Activated T-cell treated with anti-CD3 and anti-CD28 coated beads, Interleukin-2, amount 50 U/mL, for 48 hours (primary cell): ENCODE results near the gene IPO13.

Source experiments
- DNase-seq, 2 experiments: peaks; one replicate each; pipeline ENCODE4 v3.0.0-alpha.2; 2020

Gene IPO13

GRCh38 chr1:43946236-43947060, at the start of gene IPO13:
Gene IPO13 (plus strand): TSS chr1:43946950. CDS start chr1:43947601, 651 bp downstream.
- DNase-seq, result peak; percentile 96 to 98

- no peak for DNase-seq
Measured at GRCh38 chr1:43898981-43899380, 47.8 kb upstream of the IPO13 start.

GRCh38 chr1:43900386-43900785, 46.4 kb upstream of the IPO13 start:
- no peak for DNase-seq

GRCh38 chr1:43901196-43901961, 45.4 kb upstream of the IPO13 start:
- DNase-seq, result no peak

- DNase-seq, result no peak
Measured at GRCh38 chr1:43902058-43902831, 44.5 kb upstream of the IPO13 start.

- no peak for DNase-seq
Measured at GRCh38 chr1:43904660-43905551, 41.8 kb upstream of the IPO13 start.

GRCh38 chr1:43908226-43908625, 38.5 kb upstream of the IPO13 start:
- no peak for DNase-seq

- DNase-seq, result no peak
Measured at GRCh38 chr1:43908858-43909257, 37.9 kb upstream of the IPO13 start.

- DNase-seq, result no peak
Measured at GRCh38 chr1:43910343-43910742, 36.4 kb upstream of the IPO13 start.

- no peak for DNase-seq
Measured at GRCh38 chr1:43912607-43913006, 34.1 kb upstream of the IPO13 start.

GRCh38 chr1:43913051-43913501, 33.7 kb upstream of the IPO13 start:
- no peak for DNase-seq

GRCh38 chr1:43913666-43914360, 32.9 kb upstream of the IPO13 start:
- DNase-seq, result no peak

GRCh38 chr1:43914576-43915525, 31.9 kb upstream of the IPO13 start:
- DNase-seq, result no peak

GRCh38 chr1:43919906-43920305, 26.8 kb upstream of the IPO13 start:
- no peak for DNase-seq

- DNase-seq, result no peak
Measured at GRCh38 chr1:43921022-43921421, 25.7 kb upstream of the IPO13 start.

GRCh38 chr1:43924516-43924915, 22.2 kb upstream of the IPO13 start:
- no peak for DNase-seq

- DNase-seq, result no peak
Measured at GRCh38 chr1:43925846-43926245, 20.9 kb upstream of the IPO13 start.

- DNase-seq, result peak; percentile 37 to 41
Measured at GRCh38 chr1:43930168-43930948, 16.4 kb upstream of the IPO13 start.

- no peak for DNase-seq
Measured at GRCh38 chr1:43930949-43931275, 15.8 kb upstream of the IPO13 start.
